Liver (tissue), 9 donors: ENCODE measurements around the gene MRTFB. TPM values are rescaled to one million over a fixed set of nuclear protein-coding genes. Genes with fewer than 3 reads are reported as not detected.

Experiments
- DNase-seq: peaks from one replicate; pipeline ENCODE4 v3.0.0-alpha.2; 2017; ENCODE audit warnings: low spot score
- H3K27ac ChIP-seq, 2 donors: one replicate each; pipeline ENCODE4 v1.7.0; 2013; ENCODE audit warnings: inconsistent platforms in 2 of 2, low read length in 2 of 2, control low read depth in 1 of 2, low read depth in 1 of 2, mild to moderate bottlenecking in 1 of 2
- H3K27me3 ChIP-seq, 4 donors: one replicate each; pipeline versions ENCODE4 v1.6.1 to v1.7.0; 2013; ENCODE audit warnings: low read length in 3 of 4, inconsistent platforms in 1 of 4, mild to moderate bottlenecking in 1 of 4, moderate library complexity in 1 of 4; ENCODE audit not compliant: control insufficient read depth in 4 of 4, insufficient read depth in 4 of 4
- H3K36me3 ChIP-seq, 4 donors: one replicate each; pipeline versions ENCODE4 v1.6.1 to v1.7.0; 2013; ENCODE audit warnings: low read length in 3 of 4, mild to moderate bottlenecking in 3 of 4, low read depth in 1 of 4, moderate library complexity in 1 of 4; ENCODE audit not compliant: control insufficient read depth in 4 of 4, insufficient read depth in 3 of 4
- H3K4me1 ChIP-seq, 4 donors: one replicate each; pipeline versions ENCODE4 v1.6.1 to v1.7.0; 2013; ENCODE audit warnings: low read length in 3 of 4, mild to moderate bottlenecking in 3 of 4, moderate library complexity in 1 of 4; ENCODE audit not compliant: control insufficient read depth in 4 of 4, insufficient read depth in 4 of 4
- H3K4me3 ChIP-seq, 3 donors: one replicate each; pipeline versions ENCODE4 v1.6.1 to v1.7.0; 2013; ENCODE audit warnings: low read length in 3 of 3, control low read depth in 1 of 3, low read depth in 1 of 3, mild to moderate bottlenecking in 1 of 3
- H3K9ac ChIP-seq, 2 donors: one replicate each; pipeline ENCODE4 v1.7.0; 2013; ENCODE audit warnings: low read length in 2 of 2, mild to moderate bottlenecking in 2 of 2, moderate library complexity in 2 of 2, control low read depth in 1 of 2, low read depth in 1 of 2
- H3K9me3 ChIP-seq, 4 donors: one replicate each; pipeline versions ENCODE4 v1.6.1 to v1.7.0; 2013; ENCODE audit warnings: low read length in 3 of 4; ENCODE audit not compliant: control insufficient read depth in 4 of 4
- ATF3 ChIP-seq: IDR thresholded peaks from 2 replicates; pipeline ENCODE4 v1.6.1; 2016; ENCODE audit warnings: antibody characterized with exemption
- EGR1 ChIP-seq, 2 donors: IDR thresholded peaks; 2 replicates each; pipeline ENCODE4 v1.6.1; 2016 to 2018; ENCODE audit warnings: antibody characterized with exemption in 2 of 2, low read depth in 2 of 2
- FOXA1 ChIP-seq: IDR thresholded peaks from 2 replicates; pipeline ENCODE4 v1.6.1; 2016; ENCODE audit warnings: antibody characterized with exemption
- FOXA2 ChIP-seq: IDR thresholded peaks from 2 replicates; pipeline ENCODE4 v1.6.1; 2016; ENCODE audit warnings: antibody characterized with exemption
- GABPA ChIP-seq, 2 donors: IDR thresholded peaks in 1 of 2; conservative IDR thresholded peaks in 1 of 2; 2 replicates each; pipeline ENCODE4 v1.6.1; 2016; ENCODE audit warnings: antibody characterized with exemption in 2 of 2, mild to moderate bottlenecking in 1 of 2, moderate library complexity in 1 of 2
- HNF4A ChIP-seq, 2 donors: conservative IDR thresholded peaks; 2 replicates each; pipeline ENCODE4 v1.6.1; 2016; ENCODE audit warnings: antibody characterized with exemption in 2 of 2, mild to moderate bottlenecking in 2 of 2
- HNF4G ChIP-seq: IDR thresholded peaks from 2 replicates; pipeline ENCODE4 v1.6.1; 2016; ENCODE audit warnings: antibody characterized with exemption
- NR2F2 ChIP-seq: IDR thresholded peaks from 2 replicates; pipeline ENCODE4 v1.6.1; 2016; ENCODE audit warnings: antibody characterized with exemption
- RAD21 ChIP-seq, 2 donors: IDR thresholded peaks; 2 replicates each; pipeline ENCODE4 v1.6.1; 2016; ENCODE audit warnings: antibody characterized with exemption in 2 of 2, mild to moderate bottlenecking in 2 of 2
- REST ChIP-seq: IDR thresholded peaks from 2 replicates; pipeline ENCODE4 v1.6.1; 2016; ENCODE audit warnings: antibody characterized with exemption, mild to moderate bottlenecking
- RXRA ChIP-seq, 2 donors: IDR thresholded peaks; 2 replicates each; pipeline ENCODE4 v1.6.1; 2017 to 2018; ENCODE audit warnings: antibody characterized with exemption in 2 of 2, mild to moderate bottlenecking in 1 of 2
- SP1 ChIP-seq: IDR thresholded peaks from 2 replicates; pipeline ENCODE4 v1.6.1; 2018; ENCODE audit warnings: antibody characterized with exemption, mild to moderate bottlenecking
- TAF1 ChIP-seq: conservative IDR thresholded peaks from 2 replicates; pipeline ENCODE4 v1.6.1; 2016; ENCODE audit warnings: antibody characterized with exemption, mild to moderate bottlenecking
- YY1 ChIP-seq: IDR thresholded peaks from 2 replicates; pipeline ENCODE4 v1.6.1; 2016; ENCODE audit warnings: antibody characterized with exemption, mild to moderate bottlenecking
- WGBS: extraction: QIAGEN DNeasy Blood & Tissue Kit; methylation state at CpG from one replicate; pipeline ENCODE4 v1.1.7; 2013; 5-methylcytosine and 5-hydroxymethylcytosine counted together
- polyA plus RNA-seq, 2 donors: library from polyadenylated mRNA; stranded (reverse) in 1 of 2; unstranded in 1 of 2; fragments of 200-250 nt in 1 of 2; fragments of >200 nt in 1 of 2; fragmentation: Nextera tagmentation in 1 of 2; extraction: Ambion mirVana in 1 of 2; gene quantifications; one replicate each; pipeline versions ENCODE4 v1.2.1 to v1.2.3, GENCODE V29; 2013 to 2015
- total RNA-seq, 2 donors: library from RNA; depleted of rRNA; stranded (reverse); fragments of >200 nt; gene quantifications; one replicate each; pipeline ENCODE4 v1.2.3, GENCODE V29; 2014
- TF ChIP-seq, protein P1 (sequence below): IDR thresholded peaks from 2 replicates; pipeline ENCODE4 v1.6.1; 2016; ENCODE audit warnings: antibody characterized with exemption
- donor health status: healthy.
- donor health status: healthy.
- donor health status: healthy.
- donor health status: healthy.
- donor health status: healthy.

MRTFB gene
- total and polyA plus RNA-seq, 4 donors = 4.1 to 14.2 (median 5.8) TPM

GRCh38 chr16:14041164-14041563 lies 30.0 kb upstream of the MRTFB start (continued):
- no peak for TF ChIP-seq REST

- H3K4me3 ChIP-seq = no peak overlapping the region
- DNase-seq = no peak
- no peaks in the 10 kb centered on the region for H3K36me3 ChIP-seq
- no peak for TF ChIP-seq RAD21 (IDR thresholded peaks at IDR 0.05)
- no peak for TF ChIP-seq NR2F2
- no peak for TF ChIP-seq FOXA2
- no peak for TF ChIP-seq HNF4G
- TF ChIP-seq, protein P1, sequence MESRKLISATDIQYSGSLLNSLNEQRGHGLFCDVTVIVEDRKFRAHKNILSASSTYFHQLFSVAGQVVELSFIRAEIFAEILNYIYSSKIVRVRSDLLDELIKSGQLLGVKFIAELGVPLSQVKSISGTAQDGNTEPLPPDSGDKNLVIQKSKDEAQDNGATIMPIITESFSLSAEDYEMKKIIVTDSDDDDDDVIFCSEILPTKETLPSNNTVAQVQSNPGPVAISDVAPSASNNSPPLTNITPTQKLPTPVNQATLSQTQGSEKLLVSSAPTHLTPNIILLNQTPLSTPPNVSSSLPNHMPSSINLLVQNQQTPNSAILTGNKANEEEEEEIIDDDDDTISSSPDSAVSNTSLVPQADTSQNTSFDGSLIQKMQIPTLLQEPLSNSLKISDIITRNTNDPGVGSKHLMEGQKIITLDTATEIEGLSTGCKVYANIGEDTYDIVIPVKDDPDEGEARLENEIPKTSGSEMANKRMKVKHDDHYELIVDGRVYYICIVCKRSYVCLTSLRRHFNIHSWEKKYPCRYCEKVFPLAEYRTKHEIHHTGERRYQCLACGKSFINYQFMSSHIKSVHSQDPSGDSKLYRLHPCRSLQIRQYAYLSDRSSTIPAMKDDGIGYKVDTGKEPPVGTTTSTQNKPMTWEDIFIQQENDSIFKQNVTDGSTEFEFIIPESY = no peak
- no peak for TF ChIP-seq GABPA (IDR thresholded peaks at IDR 0.05 in 1 of 2, conservative IDR thresholded peaks at IDR 0.05 in 1 of 2)
- no peak for TF ChIP-seq SP1
- H3K9me3 ChIP-seq = peaks cover 0 to 5% (median 3%) of the 10 kb centered on the region in 4 donors
- H3K27me3 ChIP-seq = no peaks in the 10 kb centered on the region
- WGBS = 84% methylated on average over 10 of the region's 10 CpGs
- H3K27ac ChIP-seq = no peak overlapping the region
- H3K9ac ChIP-seq = no peak overlapping the region
- H3K4me1 ChIP-seq = no peaks in the 10 kb centered on the region
Observed at GRCh38 chr16:14042706-14043105, 28.4 kb upstream of the MRTFB start.

DNA sequence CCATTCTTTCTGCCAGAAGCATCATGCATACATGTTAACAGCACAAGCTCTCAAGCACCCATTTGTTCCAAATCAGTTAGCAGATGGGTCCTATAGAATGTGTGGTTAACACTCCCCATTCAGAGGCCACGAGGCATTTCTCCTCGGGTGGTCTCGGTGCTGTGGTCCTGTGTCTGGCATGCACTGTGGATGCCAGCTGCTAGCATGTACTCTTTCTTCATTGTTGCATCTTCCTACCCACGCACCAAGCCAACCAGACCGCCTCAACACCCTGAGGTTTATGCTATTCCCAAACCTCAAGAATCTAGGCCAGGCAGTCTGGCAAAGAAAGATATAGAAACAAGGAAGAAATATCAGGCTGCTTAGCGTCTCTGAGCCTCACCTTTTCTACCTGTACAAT lies 27.8 kb upstream of the MRTFB start:
- no peak overlapping the region for H3K27ac ChIP-seq
- no peak overlapping the region for H3K9ac ChIP-seq
- no peaks in the 10 kb centered on the region for H3K36me3 ChIP-seq
- no peak for TF ChIP-seq NR2F2
- 90% methylated on average over 6 of the region's 6 CpGs for WGBS
- H3K9me3 ChIP-seq = peaks cover 0 to 5% (median 3%) of the 10 kb centered on the region in 4 donors
- DNase-seq = no peak
- H3K4me3 ChIP-seq = no peak overlapping the region
- no peaks in the 10 kb centered on the region for H3K4me1 ChIP-seq
- no peaks in the 10 kb centered on the region for H3K27me3 ChIP-seq

DNA sequence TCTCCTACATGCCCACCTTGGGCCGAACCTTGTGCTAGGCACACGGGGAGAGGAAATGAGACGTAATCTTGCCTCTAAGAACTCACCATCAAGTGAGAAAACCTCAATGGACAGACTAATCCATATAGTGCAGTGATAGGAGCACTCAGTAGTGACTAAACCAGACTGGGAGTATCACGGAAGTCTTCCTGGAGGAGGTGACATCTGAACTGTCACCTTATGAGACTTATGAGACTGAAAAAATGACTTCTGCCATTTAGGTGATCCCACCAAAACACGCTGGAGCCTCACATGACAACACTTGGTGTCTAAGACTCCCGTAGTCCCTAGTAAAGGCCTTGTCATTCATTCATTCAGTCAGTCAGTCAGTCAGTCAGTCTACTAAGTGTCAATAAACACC lies 27.3 kb upstream of the MRTFB start:
- 98% methylated on average over 6 of the region's 6 CpGs for WGBS
- no peaks in the 10 kb centered on the region for H3K36me3 ChIP-seq
- H3K4me3 ChIP-seq = no peak overlapping the region
- no peaks in the 10 kb centered on the region for H3K27me3 ChIP-seq
- no peak overlapping the region for H3K9ac ChIP-seq
- H3K27ac ChIP-seq = no peak overlapping the region
- H3K4me1 ChIP-seq = no peaks in the 10 kb centered on the region
- no peak for DNase-seq
- H3K9me3 ChIP-seq = peaks cover 0 to 5% (median 3%) of the 10 kb centered on the region in 4 donors
- no peak for TF ChIP-seq RXRA (IDR thresholded peaks at IDR 0.05)
- no peak for TF ChIP-seq NR2F2
- TF ChIP-seq, protein P1 = no peak
- TF ChIP-seq FOXA1 = no peak
- TF ChIP-seq REST = no peak
- no peak for TF ChIP-seq ATF3
- TF ChIP-seq SP1 = no peak
- no peak for TF ChIP-seq RAD21 (IDR thresholded peaks at IDR 0.05)
- TF ChIP-seq HNF4G = no peak
- no peak for TF ChIP-seq TAF1
- TF ChIP-seq EGR1 (IDR thresholded peaks at IDR 0.05; ENCODE audit: low read depth in 2 of 2) = no peak
- no peak for TF ChIP-seq YY1
- TF ChIP-seq HNF4A (conservative IDR thresholded peaks at IDR 0.05) = no peak
